Stimulated activated CD8-positive, alpha-beta memory T cell treated with anti-CD3 and anti-CD28 coated beads, Interleukin-7, amount 100 ng/mL, for 48 hours (primary cell): Measurements from ENCODE around the gene MAPK1IP1L.
"Not testable (repeated sequence)": the region's sequence is repeated elsewhere in the genome, so short reads cannot be mapped to it uniquely, and the experiment has no call there.

Experiments
- DNase-seq, 2 donors: peaks; one replicate each; pipeline ENCODE4 v3.0.0-alpha.2; 2020; ENCODE audit warnings: low read depth in 1 of 2; ENCODE audit errors: extremely low read depth in 1 of 2

MAPK1IP1L gene

GRCh38 chr14:55053500-55053899, 2.1 kb downstream of the MAPK1IP1L start:
- no peak for DNase-seq

DNA sequence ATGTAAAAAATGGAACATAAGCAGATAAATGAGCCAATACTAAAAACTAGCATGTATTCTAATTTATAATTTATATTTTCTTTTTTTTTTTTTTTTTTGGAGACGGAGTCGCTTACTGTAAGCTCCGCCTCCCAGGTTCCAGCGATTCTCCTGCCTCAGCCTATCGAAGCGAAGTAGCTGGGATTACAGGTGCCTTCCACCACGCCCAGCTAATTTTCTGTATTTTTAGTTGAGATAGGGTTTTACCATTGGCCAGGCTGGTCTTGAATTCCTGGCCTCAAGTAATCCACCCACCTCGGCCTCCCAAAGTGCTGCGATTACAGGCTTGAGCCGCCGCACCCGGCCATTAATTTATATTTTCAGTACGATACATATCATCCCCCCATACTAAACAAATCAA, 2.7 kb downstream of the MAPK1IP1L start:
- DNase-seq = no peak

DNA sequence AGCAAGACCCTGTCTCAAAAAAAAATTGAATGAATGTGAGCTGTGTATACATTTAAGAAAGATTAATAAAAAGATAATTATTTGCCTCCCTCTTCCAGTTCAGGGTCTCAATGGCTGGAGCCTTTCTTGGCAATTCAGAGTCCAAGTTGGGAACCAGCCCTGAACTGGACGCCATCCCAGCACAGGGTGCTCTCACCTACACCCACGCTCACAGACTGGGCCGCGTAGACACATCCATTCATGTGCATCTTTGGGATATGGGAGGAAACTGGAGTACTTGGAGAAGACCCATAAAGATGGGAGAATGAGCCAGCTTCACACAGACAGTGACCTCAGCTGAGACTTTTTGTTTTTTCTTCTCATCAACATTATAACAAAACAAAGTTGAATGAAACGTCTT, 6.5 kb downstream of the MAPK1IP1L start:
- no peak for DNase-seq

GRCh38 chr14:55059333-55059732, 7.9 kb downstream of the MAPK1IP1L start:
- DNase-seq = no peak

DNA sequence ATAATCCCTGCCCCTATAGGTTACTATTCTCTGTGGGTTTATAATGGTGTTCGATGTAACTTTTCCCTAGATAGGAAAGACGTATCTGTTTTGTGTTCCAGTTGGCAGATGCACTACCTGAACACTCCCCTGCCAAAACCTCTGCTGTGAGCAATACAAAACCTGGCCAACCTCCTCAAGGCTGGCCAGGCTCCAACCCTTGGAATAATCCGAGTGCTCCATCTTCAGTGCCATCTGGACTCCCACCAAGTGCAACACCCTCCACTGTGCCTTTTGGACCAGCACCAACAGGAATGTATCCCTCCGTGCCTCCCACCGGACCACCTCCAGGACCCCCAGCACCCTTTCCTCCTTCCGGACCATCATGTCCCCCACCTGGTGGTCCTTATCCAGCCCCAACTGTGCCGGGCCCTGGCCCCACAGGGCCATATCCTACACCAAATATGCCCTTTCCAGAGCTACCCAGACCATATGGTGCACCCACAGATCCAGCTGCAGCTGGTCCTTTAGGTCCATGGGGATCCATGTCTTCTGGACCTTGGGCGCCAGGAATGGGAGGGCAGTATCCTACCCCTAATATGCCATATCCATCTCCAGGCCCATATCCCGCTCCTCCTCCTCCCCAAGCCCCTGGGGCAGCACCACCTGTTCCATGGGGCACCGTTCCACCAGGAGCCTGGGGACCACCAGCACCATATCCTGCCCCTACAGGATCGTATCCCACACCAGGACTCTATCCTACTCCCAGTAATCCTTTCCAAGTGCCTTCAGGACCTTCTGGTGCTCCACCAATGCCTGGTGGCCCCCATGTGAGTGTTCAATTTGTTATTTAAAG, 11.3 kb downstream of the MAPK1IP1L start:
- no peak for DNase-seq

- DNase-seq = not testable (repeated sequence)
These were observed 13.4 kb downstream of the MAPK1IP1L start for GRCh38 chr14:55064896-55065295.

GRCh38 chr14:55065411-55065810, 14.0 kb downstream of the MAPK1IP1L start:
- no peak for DNase-seq

DNA sequence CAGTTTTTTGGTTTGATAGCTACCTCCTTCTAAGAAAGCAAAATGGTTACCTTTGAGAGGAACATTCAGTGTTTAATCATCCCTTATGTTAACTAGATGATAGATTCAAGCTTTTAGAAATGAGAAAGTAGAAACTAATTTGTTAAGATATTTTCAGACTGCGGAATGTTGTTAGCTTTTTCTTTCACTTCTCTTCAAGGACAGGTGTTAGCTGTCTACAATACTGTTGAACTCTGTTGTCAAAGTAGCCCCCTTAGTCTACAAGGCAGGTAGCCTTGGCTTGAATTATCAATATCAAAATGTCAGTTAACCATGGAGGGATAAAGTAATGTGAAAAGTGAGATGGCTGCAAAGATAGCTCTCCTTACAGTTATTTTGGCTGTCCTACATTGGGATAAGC, 14.8 kb downstream of the MAPK1IP1L start:
- DNase-seq = no peak

DNA sequence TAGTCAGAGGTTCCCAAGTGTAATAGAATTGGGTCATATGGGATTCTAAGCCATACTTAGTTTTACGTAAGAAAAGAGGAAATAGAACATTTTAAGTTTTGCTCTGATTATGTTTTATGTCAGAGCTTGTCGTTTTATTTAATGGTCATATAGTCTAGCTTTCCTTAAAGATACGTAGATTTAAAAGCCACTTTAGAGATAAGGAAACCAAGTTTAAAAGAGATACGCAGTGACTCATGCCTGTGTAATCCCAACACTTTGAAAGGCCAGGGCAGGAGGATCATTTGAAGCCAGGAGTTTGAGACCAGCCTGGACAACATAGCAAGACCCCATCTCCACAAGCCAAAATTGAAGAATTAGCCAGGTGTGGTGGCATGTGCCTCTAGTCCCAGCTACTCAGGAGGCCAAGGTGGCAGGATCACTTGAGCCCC, 19.5 kb downstream of the MAPK1IP1L start:
- DNase-seq = no peak

GRCh38 chr14:55071870-55072640, 20.6 kb downstream of the MAPK1IP1L start:
- no peak for DNase-seq

DNA sequence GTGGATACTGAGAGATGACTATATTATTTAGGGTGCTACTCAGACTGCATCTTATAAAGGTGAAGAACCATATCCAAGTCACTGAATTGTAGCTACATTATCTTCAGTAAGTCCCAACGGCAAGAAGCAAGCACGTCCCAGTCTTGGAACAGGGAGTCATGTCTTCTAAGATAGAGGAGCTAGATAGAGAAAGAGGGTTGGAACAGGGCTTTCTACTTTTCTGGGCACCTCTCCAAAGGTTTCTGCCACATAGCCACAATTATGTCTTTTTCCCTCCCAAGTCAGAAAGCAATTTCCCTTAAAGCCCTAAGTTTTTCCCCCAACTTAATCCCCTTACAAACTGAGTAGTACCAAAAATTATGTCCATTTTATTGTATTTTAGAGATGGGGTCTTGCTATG, 22.4 kb downstream of the MAPK1IP1L start:
- no peak for DNase-seq

GRCh38 chr14:55074662-55075061, 23.2 kb downstream of the MAPK1IP1L start:
- no peak for DNase-seq

DNA sequence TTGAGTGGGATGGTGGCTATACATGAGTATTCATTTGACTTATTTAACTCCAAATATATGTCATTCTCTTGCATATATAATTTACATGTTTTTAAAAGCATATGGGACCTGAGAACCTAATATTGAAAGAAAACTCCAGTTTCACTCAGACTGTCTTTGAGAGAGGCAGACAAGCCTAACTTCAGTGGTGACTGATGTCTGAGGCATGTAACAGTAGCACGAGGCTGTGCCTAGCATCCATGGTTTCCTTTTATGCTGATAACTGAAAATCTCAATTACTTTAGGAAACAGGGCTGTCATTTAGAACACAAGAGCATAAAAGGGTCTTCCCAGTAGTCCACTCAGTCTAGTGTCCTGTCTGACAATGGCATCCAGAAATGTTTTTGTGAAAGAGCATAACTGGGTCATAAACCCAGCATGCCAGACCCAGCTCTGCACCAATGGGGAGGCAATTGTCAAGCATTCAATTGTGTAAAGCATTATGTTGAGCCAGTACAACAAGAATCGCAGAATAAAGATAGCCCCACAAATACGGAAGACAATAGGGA, 24.3 kb downstream of the MAPK1IP1L start:
- DNase-seq = no peak

DNA sequence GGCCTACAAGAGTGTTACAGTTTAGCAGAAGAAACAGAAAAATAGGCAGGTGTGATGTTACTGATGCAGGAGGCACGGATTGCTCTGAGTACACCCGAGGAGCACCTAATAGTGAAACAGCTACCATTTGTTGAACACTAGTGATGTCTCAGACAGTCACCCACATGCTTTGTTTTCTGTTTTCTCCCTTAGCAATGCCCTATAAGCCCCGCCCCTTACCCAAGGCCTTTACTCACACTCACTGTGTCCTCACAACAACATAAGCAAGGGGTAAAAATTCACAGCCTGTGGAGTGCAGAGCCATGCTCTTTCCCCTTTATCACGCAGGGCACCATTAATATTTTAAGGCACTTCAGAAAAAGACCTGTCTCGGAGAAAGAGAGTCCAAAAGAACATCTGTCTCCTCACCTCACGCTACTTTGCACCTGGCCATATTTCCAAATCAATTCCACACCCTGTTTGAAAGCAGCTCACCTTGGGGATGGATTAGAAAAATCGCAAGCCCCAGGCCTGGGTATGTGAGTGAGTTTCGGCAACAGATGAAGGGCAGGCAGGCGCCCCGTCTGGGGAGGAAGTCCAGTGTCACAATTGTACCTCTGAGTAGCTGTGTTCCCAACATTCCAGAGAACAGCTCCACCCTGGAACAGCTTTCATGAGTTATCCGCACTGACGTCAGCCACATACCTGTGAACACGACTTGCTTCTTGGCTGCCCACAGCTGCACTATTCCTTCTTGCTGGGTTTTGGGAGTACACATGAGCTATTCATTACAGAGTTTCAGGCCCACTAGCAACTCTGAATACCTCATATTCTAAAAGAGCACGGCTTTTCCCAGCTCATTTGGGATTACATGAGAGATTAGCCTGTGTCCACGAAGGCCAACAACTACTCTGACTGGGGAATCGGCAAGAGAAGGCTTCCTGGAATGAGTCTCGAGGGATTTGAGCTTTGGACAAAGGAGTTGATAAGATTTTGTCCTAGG, 26.0 kb downstream of the MAPK1IP1L start:
- DNase-seq = no peak

GRCh38 chr14:55079961-55080360, 28.5 kb downstream of the MAPK1IP1L start:
- not testable (repeated sequence) for DNase-seq

DNA sequence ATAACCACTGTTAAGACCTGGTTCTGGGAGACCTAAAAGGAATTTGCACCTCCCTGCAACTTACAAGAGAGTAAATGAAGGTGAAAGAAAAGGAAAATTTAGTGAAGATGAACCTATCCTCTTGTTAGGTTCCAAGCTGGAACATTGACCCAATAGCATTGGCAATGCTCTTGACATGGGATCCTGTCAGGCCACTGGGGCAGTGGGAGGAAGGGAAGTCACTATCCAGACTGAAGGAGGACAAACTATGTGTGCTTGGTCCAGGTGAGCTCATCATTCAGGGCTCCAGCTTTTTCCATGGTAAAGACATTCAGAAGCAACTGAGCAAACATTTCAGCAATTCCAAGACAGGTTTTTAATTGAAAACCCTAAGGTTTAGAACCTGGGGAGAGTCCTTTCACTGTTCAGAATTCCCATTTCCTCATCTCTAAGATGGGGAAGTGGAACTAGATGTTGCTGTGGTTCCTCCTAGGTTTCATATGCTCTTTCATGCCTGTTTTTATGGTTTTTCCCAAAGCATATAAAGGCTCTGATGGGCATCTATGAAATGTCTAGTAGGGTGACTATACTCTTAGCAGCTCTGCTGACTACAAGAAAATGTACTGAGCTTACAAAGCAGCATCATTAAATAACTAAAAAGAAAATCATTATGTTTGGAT, 33.1 kb downstream of the MAPK1IP1L start:
- no peak for DNase-seq

DNA sequence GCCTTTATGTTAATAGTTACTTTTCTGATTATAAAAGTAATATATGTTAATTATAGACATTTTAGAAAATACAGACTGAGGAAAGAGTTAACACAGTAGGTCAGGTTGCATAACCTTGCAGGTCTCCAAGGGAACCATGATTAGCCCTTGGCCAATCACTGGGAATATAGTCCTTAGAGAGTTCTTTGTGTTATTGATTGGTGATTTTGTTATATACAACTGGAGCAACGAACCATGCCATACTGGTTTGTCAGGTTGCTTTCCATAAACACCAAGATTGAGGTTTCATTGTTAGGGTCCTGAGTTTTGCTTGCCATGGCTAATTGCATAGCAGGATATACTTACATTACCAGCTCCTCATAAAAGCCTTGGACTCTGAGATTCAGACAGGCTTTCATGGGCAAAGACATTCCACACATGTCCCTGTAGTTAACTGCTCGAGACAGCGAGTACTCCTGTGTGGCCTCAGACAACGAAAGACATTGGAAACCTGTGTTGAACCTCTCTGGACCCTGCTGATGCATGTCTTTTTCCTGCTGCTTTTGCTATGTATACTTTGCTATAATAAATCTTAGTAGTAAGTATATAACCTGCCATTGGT, 33.7 kb downstream of the MAPK1IP1L start:
- no peak for DNase-seq

GRCh38 chr14:55086938-55087337, 35.5 kb downstream of the MAPK1IP1L start:
- no peak for DNase-seq

- no peak for DNase-seq
These were observed 36.9 kb downstream of the MAPK1IP1L start for GRCh38 chr14:55088356-55088755.

DNA sequence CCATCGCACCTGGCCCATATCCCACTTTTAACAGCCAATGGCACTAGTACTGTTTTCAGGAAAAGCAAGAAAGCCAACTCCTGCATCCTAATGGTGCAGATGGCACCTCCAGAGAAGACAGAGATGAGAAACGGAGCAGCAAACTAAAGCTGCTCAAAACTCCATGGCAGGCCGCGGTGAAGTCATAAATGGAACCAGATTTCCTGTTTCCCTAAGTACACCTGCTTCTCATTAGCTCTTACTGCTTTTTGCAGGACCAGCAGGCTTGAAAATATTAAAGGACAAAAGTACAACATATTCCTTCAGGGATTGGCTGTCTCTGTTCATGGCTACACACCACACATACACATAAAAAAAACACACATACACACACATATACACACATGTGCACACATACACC, 40.9 kb downstream of the MAPK1IP1L start:
- DNase-seq = no peak
